Right cardiac atrium (tissue), 5 donors: ENCODE data around the gene CHMP4A. TPM values are rescaled to one million over a fixed set of nuclear protein-coding genes. Genes with fewer than 3 reads are reported as not detected.
A peak's percentile ranks its signal among the peaks of the same experiment; 100 is the strongest.
"Not testable (repeated sequence)": the region's sequence is repeated elsewhere in the genome, so short reads cannot be mapped to it uniquely, and the experiment has no call there.

Experiments
- ATAC-seq, 2 donors: fragments of 200-7000 bp; cut with Tn5 transposase; one replicate each; pipeline versions ENCODE4 v1.8.0 to v1.9.1; 2020; ENCODE audit warnings: moderate library complexity in 2 of 2, mild to moderate bottlenecking in 1 of 2
- DNase-seq, 3 donors: peaks; one replicate each; pipeline ENCODE4 v3.0.0-alpha.2; 2020
- H3K27ac ChIP-seq: one replicate; pipeline ENCODE4 v1.5.1; 2013; ENCODE audit warnings: mild to moderate bottlenecking, low read length, control low read depth, moderate library complexity
- H3K27me3 ChIP-seq: one replicate; pipeline ENCODE4 v1.6.1; 2013; ENCODE audit not compliant: control insufficient read depth, insufficient read depth
- H3K4me1 ChIP-seq: one replicate; pipeline ENCODE4 v1.6.1; 2013; ENCODE audit warnings: low read length; ENCODE audit not compliant: control insufficient read depth, insufficient read depth
- H3K4me3 ChIP-seq: one replicate; pipeline ENCODE4 v1.5.1; 2013; ENCODE audit warnings: low read length, control low read depth
- H3K9me3 ChIP-seq: one replicate; pipeline ENCODE4 v1.6.1; 2013; ENCODE audit warnings: low read length; ENCODE audit not compliant: control insufficient read depth
- WGBS: extraction: QIAGEN DNeasy Blood & Tissue Kit; methylation state at CpG from one replicate; pipeline ENCODE4 v1.1.7; 2013; 5-methylcytosine and 5-hydroxymethylcytosine counted together
- intact Hi-C, 4 donors: fragments of 100-400 bp; cut with DNase I; formaldehyde crosslinking; loops; one replicate each; pipeline versions ENCODE4 v1.11.0 to v1.14.0; 2022 to 2023
- polyA plus RNA-seq: library from polyadenylated mRNA; stranded (reverse); fragments of 200-250 nt; gene quantifications from one replicate; pipeline ENCODE4 v1.2.3, GENCODE V29; 2013
- total RNA-seq, 4 donors: library from RNA; stranded (reverse); fragmentation: NEBNext Ultra II Directional; extraction: Animal tissue kit (Norgen Biotek cat#: 25700); gene quantifications; one replicate each; pipeline ENCODE4 v1.2.1, GENCODE V29; 2021
- donor health status: healthy with polysubstance abuse.
- donor health status: DM: no; HTN: yes; CAD: no.
- donor health status: DM: no; HTN: no; CAD: no.
- donor health status: DM: no; HTN: yes; CAD: no; lungs with severe emphysema.
- donor health status: DM: yes; HTN: yes; CAD: no.

The CHMP4A gene
- total and polyA plus RNA-seq, 5 donors, result 35.2 to 56.3 (median 42.2) TPM

DNA sequence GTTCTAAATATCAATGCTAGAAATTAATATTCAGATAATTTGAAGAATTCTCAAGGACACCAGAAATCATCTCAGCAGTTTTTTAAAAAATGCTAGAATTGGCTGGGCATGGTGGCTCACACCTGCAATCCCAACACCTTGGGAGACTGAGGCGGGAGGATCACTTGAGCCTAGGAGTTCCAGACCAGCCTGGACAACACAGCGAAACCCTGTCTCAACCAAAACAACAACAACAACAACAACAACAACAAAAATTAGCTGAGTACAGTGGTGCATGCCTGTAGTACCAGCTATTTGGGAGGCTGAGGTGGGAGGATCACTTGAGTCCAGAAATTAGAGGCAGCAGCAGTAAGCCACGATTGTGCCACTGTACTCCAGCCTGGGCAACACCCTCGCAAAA is 5.8 kb upstream of the CHMP4A start:
- Histone ChIP-seq H3K27ac (no peak overlapping the region), H3K4me3 (no peak overlapping the region), H3K9me3 (no peaks in the 10 kb centered on the region), H3K27me3 (no peaks in the 10 kb centered on the region), H3K4me1 (peaks cover 2% of the 10 kb centered on the region)
- 87% methylated on average over 4 of the region's 4 CpGs for WGBS
- ATAC-seq (no peak), DNase-seq (no peak)
- intact Hi-C loops, result no loop called here

DNA sequence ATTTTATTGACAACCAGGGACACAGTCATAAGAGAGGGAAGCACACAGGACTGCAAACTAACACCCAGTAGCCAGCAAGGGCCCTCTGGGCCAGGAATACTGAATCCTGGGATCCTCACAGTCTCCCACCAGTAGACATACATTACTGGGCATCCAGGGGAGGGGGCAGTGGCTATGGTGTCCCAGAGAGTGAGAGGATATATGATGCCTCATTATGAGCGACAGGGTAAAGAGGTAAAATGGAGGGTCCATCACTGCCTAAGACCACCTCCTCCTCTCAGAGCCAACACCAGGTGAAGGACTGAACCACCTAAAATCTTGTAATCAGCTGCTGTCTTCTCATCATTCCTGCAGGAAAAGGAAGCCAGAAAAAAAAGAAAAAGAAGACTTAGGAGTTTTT is 3.6 kb upstream of the CHMP4A start:
- H3K27ac ChIP-seq, result not testable (repeated sequence)

DNA sequence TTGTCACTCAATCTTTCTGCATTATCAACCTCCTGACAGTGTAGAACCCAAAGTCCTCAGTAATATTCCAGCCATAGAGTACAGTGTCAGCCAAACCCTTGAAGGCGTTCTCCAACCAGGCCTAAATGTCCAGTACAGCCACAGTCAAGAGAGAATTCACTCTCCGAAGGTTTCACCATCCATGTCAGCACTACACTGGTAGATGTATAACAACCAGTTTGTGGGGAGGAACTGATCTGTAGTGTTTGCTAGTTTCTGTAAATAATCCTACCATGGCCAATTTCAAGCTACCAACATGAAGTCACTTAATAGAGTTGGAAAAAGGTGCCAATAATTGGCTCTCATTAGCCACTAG is 3.0 kb upstream of the CHMP4A start:
- Histone ChIP-seq H3K4me1 (peaks cover 2% of the 10 kb centered on the region), H3K27ac (peak overlapping the region; percentile 35), H3K4me3 (no peak overlapping the region), H3K27me3 (no peaks in the 10 kb centered on the region), H3K9me3 (no peaks in the 10 kb centered on the region)
- DNase-seq, result no peak
- intact Hi-C loops, result no loop called here
- 87% methylated on average over 2 of the region's 2 CpGs for WGBS
- no peak for ATAC-seq

More for the DNA sequence above, 3.6 kb upstream of the CHMP4A start:
- H3K4me1 ChIP-seq, intact Hi-C loops, ATAC-seq, H3K9me3 ChIP-seq, H3K27me3 ChIP-seq, H3K4me3 ChIP-seq, DNase-seq: not testable (repeated sequence)
- 98% methylated on average over 1 of the region's 1 CpG for WGBS

GRCh38 chr14:24215495-24216344 is 2.4 kb upstream of the CHMP4A start, which contains the start of gene MDP1:
Gene MDP1, minus strand, starts transcription at chr14:24216066. Its CDS starts 111 bp downstream, at chr14:24215955.
- peak within 1 kb of the TSS; percentile 86 for H3K4me3 ChIP-seq
- H3K27me3 ChIP-seq, result no peaks in the 10 kb centered on the region
- ATAC-seq (peak; percentile 80 to 84), DNase-seq (peak; percentile 87 to 95 (median 94))
- under 1% methylated on average over 40 of the region's 40 CpGs for WGBS
- H3K27ac ChIP-seq, result peak within 1 kb of the TSS; percentile 95
- H3K4me1 ChIP-seq, result peaks cover 2% of the 10 kb centered on the region
- intact Hi-C loops, result no loop called here
- H3K9me3 ChIP-seq, result no peaks in the 10 kb centered on the region

DNA sequence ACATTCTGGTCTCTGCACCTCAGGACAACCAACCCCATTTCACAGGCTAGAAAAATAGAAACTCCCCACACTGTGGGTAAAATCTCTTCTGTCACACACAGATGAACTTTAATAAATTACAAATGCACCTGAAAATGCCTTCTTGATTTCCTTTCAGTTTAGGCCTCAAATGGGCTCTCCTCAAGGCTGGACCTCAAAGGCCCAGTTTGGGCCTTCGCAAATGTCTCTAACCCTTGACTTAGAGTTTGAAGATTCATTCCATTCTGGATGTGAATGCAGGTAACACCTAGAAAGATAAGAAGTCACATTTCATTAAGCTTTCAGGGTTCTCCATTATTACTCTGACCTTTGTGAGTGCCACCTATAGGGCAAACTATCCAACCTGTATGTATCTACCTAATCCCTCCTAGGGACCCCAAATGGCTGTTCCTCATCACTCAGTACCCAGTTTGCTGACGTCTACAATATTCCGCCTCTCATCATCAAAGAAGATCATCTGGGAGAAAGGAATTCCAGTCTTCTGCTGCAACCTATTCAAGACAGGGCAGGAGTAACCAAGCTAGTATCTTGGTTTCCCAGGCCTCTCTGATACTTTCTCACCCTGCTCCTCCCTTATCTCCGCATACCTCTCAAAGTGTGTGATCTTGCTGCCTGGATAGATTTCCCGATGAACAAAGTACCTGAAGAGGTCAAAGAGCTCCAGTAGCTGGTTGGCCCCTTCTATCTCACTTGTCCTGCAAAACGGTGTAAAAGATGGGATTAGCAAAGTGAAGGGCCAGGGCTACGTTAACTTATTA is 776 bp upstream of the CHMP4A start:
- Histone ChIP-seq H3K27me3 (no peaks in the 10 kb centered on the region), H3K4me3 (peak overlapping the region; percentile 23), H3K9me3 (no peaks in the 10 kb centered on the region), H3K4me1 (peaks cover 2% of the 10 kb centered on the region), H3K27ac (peak overlapping the region; percentile 92)
- 85% methylated on average over 7 of the region's 7 CpGs for WGBS
- DNase-seq, result no peak
- no peak for ATAC-seq
- intact Hi-C loops, result no loop called here

DNA sequence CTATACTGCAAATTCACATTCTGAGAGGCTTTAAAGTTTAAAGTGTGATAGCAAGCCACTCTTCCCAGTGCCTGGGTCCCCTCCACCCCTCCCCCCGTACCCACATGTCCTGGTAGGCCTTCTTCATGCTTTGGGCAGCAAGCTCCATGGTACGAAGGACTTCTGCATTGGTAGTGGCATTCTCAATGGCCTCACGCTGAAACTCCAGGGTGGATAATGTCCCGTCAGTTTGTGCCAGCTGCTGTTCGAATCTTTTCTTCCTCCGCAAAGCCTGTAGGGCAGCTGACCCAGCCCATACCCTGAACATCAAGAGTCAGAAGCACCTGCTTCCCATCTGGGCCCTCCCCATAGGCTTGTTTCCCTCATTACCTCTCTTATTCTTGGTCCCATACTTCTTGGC is 2.0 kb downstream of the CHMP4A start:
- DNase-seq (no peak), ATAC-seq (no peak)
- H3K9me3 ChIP-seq, result no peaks in the 10 kb centered on the region
- H3K27ac ChIP-seq, result no peak overlapping the region
- 91% methylated on average over 6 of the region's 6 CpGs for WGBS
- peaks cover 2% of the 10 kb centered on the region for H3K4me1 ChIP-seq
- no peaks in the 10 kb centered on the region for H3K27me3 ChIP-seq
- intact Hi-C loops, result no loop called here
- no peak overlapping the region for H3K4me3 ChIP-seq

DNA sequence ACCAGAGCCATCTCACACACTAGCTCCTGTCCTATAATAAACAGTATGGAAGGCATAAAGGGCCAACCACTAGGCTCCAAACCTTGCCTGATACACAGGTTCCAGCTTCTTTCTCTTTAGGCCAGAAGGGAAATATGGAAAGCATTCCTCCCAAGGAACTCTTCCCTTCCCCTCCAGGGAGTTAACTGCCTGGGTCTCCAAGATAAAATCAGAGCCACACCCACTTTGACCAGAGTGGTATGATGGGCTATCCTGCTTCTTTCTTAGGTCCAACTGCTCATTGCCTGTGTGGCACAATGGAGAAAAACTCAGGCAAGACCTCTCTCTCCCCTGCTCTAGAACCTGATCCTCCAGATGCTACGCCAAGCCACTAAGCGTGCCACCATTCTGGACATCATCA is 5.7 kb downstream of the CHMP4A start:
- H3K4me3 ChIP-seq, result no peak overlapping the region
- H3K4me1 ChIP-seq, result no peaks in the 10 kb centered on the region
- ATAC-seq, result no peak
- no peak overlapping the region for H3K27ac ChIP-seq
- no peaks in the 10 kb centered on the region for H3K9me3 ChIP-seq
- WGBS, result 99% methylated on average over 2 of the region's 2 CpGs
- intact Hi-C loops, result no loop called here
- no peak for DNase-seq
- H3K27me3 ChIP-seq, result no peaks in the 10 kb centered on the region

DNA sequence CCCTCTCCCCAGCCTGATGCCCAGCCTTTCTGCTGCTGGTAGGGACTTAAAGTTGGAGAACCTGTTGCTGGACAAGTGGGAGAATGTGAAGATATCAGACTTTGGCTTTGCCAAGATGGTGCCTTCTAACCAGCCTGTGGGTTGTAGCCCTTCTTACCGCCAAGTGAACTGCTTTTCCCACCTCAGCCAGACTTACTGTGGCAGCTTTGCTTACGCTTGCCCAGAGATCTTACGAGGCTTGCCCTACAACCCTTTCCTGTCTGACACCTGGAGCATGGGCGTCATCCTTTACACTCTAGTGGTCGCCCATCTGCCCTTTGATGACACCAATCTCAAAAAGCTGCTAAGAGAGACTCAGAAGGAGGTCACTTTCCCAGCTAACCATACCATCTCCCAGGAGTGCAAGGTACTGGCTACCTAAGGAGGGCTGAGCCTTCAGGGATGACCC is 6.2 kb downstream of the CHMP4A start:
- WGBS, result 94% methylated on average over 5 of the region's 5 CpGs
- DNase-seq, result no peak
- no peak overlapping the region for H3K27ac ChIP-seq

DNA sequence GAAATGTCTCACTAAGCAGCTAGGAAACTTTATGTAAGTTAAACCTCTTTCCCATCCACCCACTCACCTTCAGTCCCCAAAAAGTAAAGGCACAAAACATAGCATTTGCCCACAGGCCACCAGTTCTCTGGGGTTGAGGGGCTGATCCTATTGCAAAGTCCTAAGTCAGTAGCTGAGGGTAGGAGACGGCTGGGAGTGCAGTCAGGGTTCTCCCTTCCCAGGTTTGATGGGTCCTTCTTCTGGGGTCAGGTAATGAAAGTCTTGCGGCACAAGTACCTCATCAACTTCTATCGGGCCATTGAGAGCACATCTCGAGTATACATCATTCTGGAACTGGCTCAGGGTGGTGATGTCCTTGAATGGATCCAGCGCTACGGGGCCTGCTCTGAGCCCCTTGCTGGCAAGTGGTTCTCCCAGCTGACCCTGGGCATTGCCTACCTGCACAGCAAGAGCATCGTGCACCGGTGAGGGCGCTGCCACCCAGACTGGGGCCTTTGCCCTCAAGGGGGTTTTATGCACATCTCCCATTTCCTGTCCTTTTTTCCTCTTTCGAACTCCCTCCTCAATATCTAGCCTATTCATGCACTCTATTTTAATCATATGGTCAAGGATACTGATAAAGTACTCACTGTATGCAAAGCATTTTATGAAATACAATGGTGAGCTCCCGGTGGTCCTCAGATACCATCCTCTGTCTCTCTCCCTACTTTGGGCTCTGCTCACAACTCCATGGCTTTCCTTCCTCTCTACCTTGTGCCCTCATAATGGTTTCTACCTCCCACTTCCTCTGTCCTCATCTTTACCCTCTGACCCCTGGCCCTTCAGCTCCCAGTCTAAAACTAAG is 6.8 kb downstream of the CHMP4A start:
- 95% methylated on average over 11 of the region's 11 CpGs for WGBS

More for the DNA sequence above, 6.2 kb downstream of the CHMP4A start:
- H3K9me3 ChIP-seq, result no peaks in the 10 kb centered on the region
- no peaks in the 10 kb centered on the region for H3K27me3 ChIP-seq
- H3K4me1 ChIP-seq, result no peaks in the 10 kb centered on the region
- no peak overlapping the region for H3K4me3 ChIP-seq
- intact Hi-C loops, result no loop called here
- no peak for ATAC-seq

DNA sequence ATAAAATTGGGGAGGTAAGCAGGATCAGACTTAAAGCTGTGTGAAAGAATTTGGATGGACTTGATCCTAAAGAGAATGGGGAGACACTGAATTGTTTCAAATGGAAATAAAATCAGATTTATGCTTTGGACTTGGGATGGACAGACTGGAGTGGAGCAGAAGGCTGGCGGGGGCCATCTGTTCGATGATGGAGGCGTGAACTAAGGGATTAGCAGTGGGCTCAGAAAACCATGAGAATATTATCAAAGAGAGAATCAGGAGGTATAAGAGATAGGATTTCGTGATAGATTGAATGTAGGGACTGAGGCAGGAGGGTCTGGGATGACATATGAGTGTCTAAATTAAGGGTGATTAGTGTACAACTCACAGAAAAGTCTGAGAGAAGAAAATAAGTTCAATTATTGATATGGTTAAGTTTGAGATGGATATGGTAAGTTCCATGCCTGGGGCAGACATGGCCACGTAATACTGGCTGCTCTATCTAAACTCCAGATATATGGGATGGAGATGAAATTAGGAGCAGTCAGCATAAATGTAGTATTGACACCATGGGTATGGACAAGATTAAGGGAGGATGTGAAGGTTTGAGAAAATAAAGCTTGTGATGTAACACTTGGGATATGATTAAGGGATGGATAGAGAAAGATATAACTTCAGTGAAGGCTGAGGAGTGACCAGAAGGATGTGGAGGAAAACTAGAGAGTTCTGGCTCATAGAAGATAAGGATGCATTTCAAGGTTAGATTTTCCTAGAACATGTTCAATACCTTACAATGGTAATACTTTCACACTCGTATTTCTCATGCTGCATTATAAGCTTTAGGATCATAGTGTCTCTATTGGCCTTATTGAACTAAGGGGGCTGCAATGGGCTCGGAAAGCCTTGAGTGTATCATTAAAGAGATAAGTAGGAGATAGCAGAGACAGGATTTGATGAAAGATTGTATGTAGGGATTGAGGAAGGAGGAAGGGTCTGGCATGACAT is 8.8 kb downstream of the CHMP4A start:
- no peak for ATAC-seq
- H3K4me1 ChIP-seq, result no peaks in the 10 kb centered on the region
- 94% methylated on average over 7 of the region's 7 CpGs for WGBS
- no peaks in the 10 kb centered on the region for H3K27me3 ChIP-seq
- no peak for DNase-seq
- intact Hi-C loops, result no loop called here
- no peaks in the 10 kb centered on the region for H3K9me3 ChIP-seq
- H3K27ac ChIP-seq, result no peak overlapping the region
- H3K4me3 ChIP-seq, result no peak overlapping the region

More for the DNA sequence above, 6.8 kb downstream of the CHMP4A start:
- DNase-seq (no peak), ATAC-seq (no peak)
- intact Hi-C loops, result no loop called here
- H3K4me3 ChIP-seq, result no peak overlapping the region
- H3K4me1 ChIP-seq, result no peaks in the 10 kb centered on the region
- H3K27me3 ChIP-seq, result no peaks in the 10 kb centered on the region
- H3K27ac ChIP-seq, result no peak overlapping the region
- H3K9me3 ChIP-seq, result no peaks in the 10 kb centered on the region
